K562 (cell line): ENCODE data around the gene KBTBD6.

Experiments used
- CCNT2 ChIP-seq: IDR thresholded peaks from 2 replicates; pipeline ENCODE4 v1.6.1; 2011; ENCODE audit warnings: borderline replicate concordance, low read depth, mild to moderate bottlenecking, moderate library complexity, mixed read lengths, low read length; ENCODE audit not compliant: insufficient read length; ENCODE audit errors: extremely low read depth
- CTCF ChIP-seq, 3 experiments: IDR thresholded peaks in 2 of 3; conservative IDR thresholded peaks in 1 of 3; 2 replicates each; pipeline ENCODE4 v1.5.1; 2011 to 2012; ENCODE audit warnings: low read length in 3 of 3, mild to moderate bottlenecking in 3 of 3, control low read depth in 2 of 3, improper control_type of control experiment in 1 of 3, inconsistent platforms in 1 of 3, low read depth in 1 of 3, mixed read lengths in 1 of 3, moderate library complexity in 1 of 3; ENCODE audit not compliant: insufficient read depth in 2 of 3
- GABPA ChIP-seq: fragments of 200-800 bp; sonication (Bioruptor generic); conservative IDR thresholded peaks from 2 replicates; pipeline ENCODE4 v1.6.1; 2016; ENCODE audit warnings: low read depth, missing genetic modification characterization, missing compliant biosample characterization
- MYC ChIP-seq, 2 experiments: fragments of 250-450 bp in 1 of 2; sonication (Bioruptor Pico) in 1 of 2; IDR thresholded peaks; 2 replicates each; pipeline versions ENCODE4 v1.5.1 to v1.6.1; 2012 to 2021; ENCODE audit warnings: low read depth in 2 of 2, borderline replicate concordance in 1 of 2, improper control_type of control experiment in 1 of 2, low read length in 1 of 2, mild to moderate bottlenecking in 1 of 2, moderate library complexity in 1 of 2
- NFIC ChIP-seq: fragments of 450-650 bp; IDR thresholded peaks from 2 replicates; pipeline ENCODE4 v1.6.1; 2017; ENCODE audit warnings: mild to moderate bottlenecking, inconsistent platforms
- POLR2A ChIP-seq: fragments of 450-650 bp; conservative IDR thresholded peaks from 2 replicates; pipeline ENCODE4 v1.6.1; 2016
- PREB ChIP-seq: sonication (generic); formaldehyde crosslinking; IDR thresholded peaks from 2 replicates; pipeline ENCODE4 v1.8.1; 2023; ENCODE audit warnings: mild to moderate bottlenecking, missing genetic modification reagents
- RB1 ChIP-seq: fragments of 450-650 bp; IDR thresholded peaks from 2 replicates; pipeline ENCODE4 v1.6.1; 2017; ENCODE audit warnings: low read depth, mild to moderate bottlenecking
- RBBP5 ChIP-seq: fragments of 200-600 bp; sonication (generic); IDR thresholded peaks from 2 replicates; pipeline ENCODE4 v1.6.1; 2012; ENCODE audit warnings: borderline replicate concordance, mild to moderate bottlenecking, low read length, control low read depth, inconsistent platforms; ENCODE audit not compliant: insufficient read depth, poor library complexity, severe bottlenecking
- SRSF9 ChIP-seq: fragments of 200-400 bp; formaldehyde crosslinking; IDR thresholded peaks from 2 replicates; pipeline ENCODE4 v1.6.1; 2017; ENCODE audit warnings: low read depth, low read length, borderline replicate concordance
- TAF1 ChIP-seq: IDR thresholded peaks from 2 replicates; pipeline ENCODE4 v1.6.1; 2011; ENCODE audit warnings: mild to moderate bottlenecking, low read length, moderate library complexity; ENCODE audit not compliant: insufficient read depth, control insufficient read depth, severe bottlenecking; ENCODE audit errors: extremely low read depth
- THRAP3 ChIP-seq: fragments of 450-650 bp; IDR thresholded peaks from 2 replicates; pipeline ENCODE4 v1.6.1; 2016; ENCODE audit warnings: mild to moderate bottlenecking, inconsistent platforms, borderline replicate concordance
- ZBTB34 ChIP-seq: fragments of 250-450 bp; sonication (Bioruptor Pico); IDR thresholded peaks from 2 replicates; pipeline ENCODE4 v1.8.0; 2021; ENCODE audit warnings: mild to moderate bottlenecking, moderate library complexity

GRCh38 chr13:41111454-41111853, 21.1 kb downstream of the KBTBD6 start:
- TF ChIP-seq THRAP3: no peak
- no peak for TF ChIP-seq SRSF9
- TF ChIP-seq RB1: no peak
- no peak for TF ChIP-seq POLR2A
- no peak for TF ChIP-seq PREB
- no peak for TF ChIP-seq CTCF (IDR thresholded peaks at IDR 0.05 in 2 of 3, conservative IDR thresholded peaks at IDR 0.05 in 1 of 3; ENCODE audit: insufficient read depth in 2 of 3, low read depth in 1 of 3, low read length in 3 of 3)
- no peak for TF ChIP-seq MYC (IDR thresholded peaks at IDR 0.05; ENCODE audit: low read depth, low read length)
- no peak for TF ChIP-seq MYC (CRISPR knock-in tag; IDR thresholded peaks at IDR 0.05; ENCODE audit: borderline replicate concordance, low read depth)
- no peak for TF ChIP-seq TAF1
- no peak for TF ChIP-seq RBBP5
- no peak for TF ChIP-seq NFIC
- TF ChIP-seq GABPA (tag): no peak
- TF ChIP-seq ZBTB34: no peak
- no peak for TF ChIP-seq CCNT2
